Stimulated activated CD4-positive, alpha-beta T cell treated with anti-CD3 and anti-CD28 coated beads, Interleukin-1b, Interleukin-23, amount 100 ng/mL, for 4 hours (primary cell): ENCODE results near the gene KNSTRN.

Experiments
- DNase-seq, 2 donors: peaks; one replicate each; pipeline ENCODE4 v3.0.0-alpha.2; 2020; ENCODE audit warnings: low read depth in 2 of 2

The KNSTRN gene

GRCh38 chr15:40429068-40429710 lies 46.7 kb downstream of the KNSTRN start:
- DNase-seq = no peak

GRCh38 chr15:40430271-40430805 lies 47.8 kb downstream of the KNSTRN start:
- DNase-seq = no peak

- DNase-seq = no peak
Observed at GRCh38 chr15:40435023-40435709, 52.6 kb downstream of the KNSTRN start.

GRCh38 chr15:40435710-40436089 lies 53.2 kb downstream of the KNSTRN start:
- DNase-seq = no peak

GRCh38 chr15:40436116-40436891 lies 53.8 kb downstream of the KNSTRN start:
- no peak for DNase-seq

GRCh38 chr15:40436892-40437751 lies 54.6 kb downstream of the KNSTRN start:
- no peak for DNase-seq

- DNase-seq = no peak
Observed at GRCh38 chr15:40437752-40438687, 55.5 kb downstream of the KNSTRN start.

GRCh38 chr15:40438712-40439111 lies 56.2 kb downstream of the KNSTRN start:
- DNase-seq = no peak

- DNase-seq = no peak
Observed at GRCh38 chr15:40439461-40439959, 57.0 kb downstream of the KNSTRN start.

GRCh38 chr15:40439960-40440742 lies 57.6 kb downstream of the KNSTRN start:
- no peak for DNase-seq

- DNase-seq = peak; percentile 93 to 95
Observed at GRCh38 chr15:40440743-40441564, 58.4 kb downstream of the KNSTRN start, which contains the start of gene BAHD1. Gene BAHD1, plus strand, starts transcription at chr15:40440953. Its CDS starts 17,512 bp downstream, at chr15:40458465.

- no peak for DNase-seq
Observed at GRCh38 chr15:40441565-40442531, 59.3 kb downstream of the KNSTRN start.

- no peak for DNase-seq
Observed at GRCh38 chr15:40443255-40443654, 60.7 kb downstream of the KNSTRN start.

- no peak for DNase-seq
Observed at GRCh38 chr15:40443846-40444245, 61.3 kb downstream of the KNSTRN start.
